GM12874 (cell line): ENCODE data around the gene ANKRD22.

Experiments used
- CTCF ChIP-seq: IDR thresholded peaks from 2 replicates; pipeline ENCODE4 v1.5.1; 2011; ENCODE audit warnings: low read depth, mild to moderate bottlenecking, control low read depth, low read length, moderate library complexity; ENCODE audit not compliant: insufficient read depth

ANKRD22 gene

GRCh38 chr10:88819290-88819689 is 32.4 kb downstream of the ANKRD22 start:
- no peak for TF ChIP-seq CTCF

- TF ChIP-seq CTCF: no peak
These were observed 38.4 kb downstream of the ANKRD22 start for GRCh38 chr10:88813200-88813599.

GRCh38 chr10:88810196-88810961 is 41.3 kb downstream of the ANKRD22 start:
- TF ChIP-seq CTCF: peak; percentile 60

GRCh38 chr10:88809621-88810020 is 42.0 kb downstream of the ANKRD22 start:
- TF ChIP-seq CTCF: no peak

GRCh38 chr10:88805924-88806323 is 45.7 kb downstream of the ANKRD22 start:
- no peak for TF ChIP-seq CTCF

GRCh38 chr10:88805361-88805760 is 46.3 kb downstream of the ANKRD22 start:
- no peak for TF ChIP-seq CTCF

- TF ChIP-seq CTCF: no peak
These were observed 47.4 kb downstream of the ANKRD22 start for GRCh38 chr10:88804083-88804812.
